A549 (cell line): Measurements from ENCODE around the gene BCKDHA. TPM values are rescaled to one million over a fixed set of nuclear protein-coding genes. Genes with fewer than 3 reads are reported as not detected.

Experiments used
- ATAC-seq, 2 experiments: fragments of 200-7000 bp in 1 of 2; fragments of >200 bp in 1 of 2; cut with Nextera tagmentation in 1 of 2; cut with Tn5 transposase in 1 of 2; 3 replicates each; pipeline versions ENCODE4 v1.8.0 to v1.9.1; 2018 to 2020; ENCODE audit warnings: mild to moderate bottlenecking in 1 of 2, moderate library complexity in 1 of 2
- CTCF ChIA-PET: fragments of 300-600 bp; sonication (Branson Sonifier 250); formaldehyde crosslinking; extraction: SDS; loops from one replicate; lab custom pipeline; 2021; ENCODE audit warnings: antibody characterized with exemption, inconsistent platforms; lab: Yijun Ruan, JAX
- POLR2A ChIA-PET: fragments of 350-600 bp; formaldehyde crosslinking; extraction: SDS; loops from one replicate; lab custom pipeline; 2021; ENCODE audit warnings: antibody characterized with exemption, inconsistent platforms; lab: Yijun Ruan, JAX
- DNase-seq, 2 experiments: peaks; one replicate each; pipeline versions ENCODE4 v3.0.0 to v3.0.0-alpha.2; 2011 to 2016; ENCODE audit warnings: low read depth in 1 of 2, low spot score in 1 of 2
- FAIRE-seq: peaks from 2 replicates; lab custom pipeline; 2011; peaks lifted over from hg19 to GRCh38; lab: Jason Lieb, UNC
- H3K27ac ChIP-seq, 2 experiments: fragments of >200 bp; sonication (Bioruptor Twin); formaldehyde crosslinking; 3 replicates each; pipeline ENCODE4 v1.5.1; 2016 to 2017
- H3K4me1 ChIP-seq: fragments of >200 bp; sonication (Bioruptor Twin); formaldehyde crosslinking; 3 replicates; pipeline ENCODE4 v1.6.1; 2016
- H3K4me2 ChIP-seq: fragments of >200 bp; sonication (Bioruptor Twin); formaldehyde crosslinking; 3 replicates; pipeline ENCODE4 v1.6.1; 2016
- H3K4me3 ChIP-seq: fragments of >200 bp; sonication (Bioruptor Twin); formaldehyde crosslinking; 3 replicates; pipeline ENCODE4 v1.5.1; 2016
- H3K9me3 ChIP-seq: fragments of >200 bp; sonication (Bioruptor Twin); formaldehyde crosslinking; 3 replicates; pipeline ENCODE4 v1.6.1; 2016
- BHLHE40 ChIP-seq: IDR thresholded peaks from 2 replicates; pipeline ENCODE4 v1.6.1; 2012; ENCODE audit warnings: low read depth, low read length, inconsistent platforms
- CHD4 ChIP-seq: fragments of 200-600 bp; sonication (generic); IDR thresholded peaks from 2 replicates; pipeline ENCODE4 v1.6.1; 2016; ENCODE audit warnings: antibody characterized with exemption, mild to moderate bottlenecking, borderline replicate concordance
- EHMT2 ChIP-seq: fragments of 200-600 bp; sonication (generic); IDR thresholded peaks from 2 replicates; pipeline ENCODE4 v1.6.1; 2016; ENCODE audit warnings: antibody characterized with exemption, low read depth, mild to moderate bottlenecking, moderate library complexity
- EP300 ChIP-seq, 2 experiments: fragments of >200 bp; sonication (Bioruptor Twin); formaldehyde crosslinking; IDR thresholded peaks; 2 replicates in 1 of 2; 3 replicates in 1 of 2; pipeline ENCODE4 v1.6.1; 2016 to 2017
- FOSB ChIP-seq: fragments of 250-450 bp; sonication (Bioruptor Pico); IDR thresholded peaks from 2 replicates; pipeline ENCODE4 v1.5.0; 2020; ENCODE audit warnings: mild to moderate bottlenecking, moderate library complexity
- GATA3 ChIP-seq: IDR thresholded peaks from 2 replicates; pipeline ENCODE4 v1.6.1; 2012; ENCODE audit warnings: borderline replicate concordance
- HES2 ChIP-seq: fragments of >200 bp; sonication (Bioruptor Twin); formaldehyde crosslinking; IDR thresholded peaks from 2 replicates; pipeline ENCODE4 v1.6.1; 2016
- HEYL ChIP-seq: fragments of 250-450 bp; sonication (Bioruptor Pico); IDR thresholded peaks from 2 replicates; pipeline ENCODE4 v1.8.0; 2021; ENCODE audit warnings: mild to moderate bottlenecking, moderate library complexity
- HOXA7 ChIP-seq: fragments of 250-450 bp; sonication (Bioruptor Pico); IDR thresholded peaks from 2 replicates; pipeline ENCODE4 v1.5.0; 2020; ENCODE audit warnings: mild to moderate bottlenecking, moderate library complexity
- HOXB13 ChIP-seq: fragments of 250-450 bp; sonication (Bioruptor Pico); IDR thresholded peaks from 2 replicates; pipeline ENCODE4 v1.5.0; 2020; ENCODE audit warnings: low read depth, mild to moderate bottlenecking, moderate library complexity
- HOXB5 ChIP-seq: fragments of 250-450 bp; sonication (Bioruptor Pico); IDR thresholded peaks from 2 replicates; pipeline ENCODE4 v1.5.0; 2020; ENCODE audit warnings: mild to moderate bottlenecking, moderate library complexity
- KDM5A ChIP-seq: fragments of 200-600 bp; sonication (generic); IDR thresholded peaks from 2 replicates; pipeline ENCODE4 v1.6.1; 2016; ENCODE audit warnings: antibody characterized with exemption, mild to moderate bottlenecking
- MAX ChIP-seq: IDR thresholded peaks from 2 replicates; pipeline ENCODE4 v1.6.1; 2012
- MYC ChIP-seq: IDR thresholded peaks from 2 replicates; pipeline ENCODE4 v1.6.1; 2012; ENCODE audit warnings: mild to moderate bottlenecking, inconsistent platforms, low read length, improper control_type of control experiment, borderline replicate concordance
- NPAS2 ChIP-seq: fragments of 250-450 bp; sonication (Bioruptor Pico); IDR thresholded peaks from 2 replicates; pipeline ENCODE4 v1.8.0; 2022; ENCODE audit warnings: mild to moderate bottlenecking, moderate library complexity, borderline replicate concordance
- PBX3 ChIP-seq: IDR thresholded peaks from 2 replicates; pipeline ENCODE4 v1.6.1; 2012
- POLR2A ChIP-seq: IDR thresholded peaks from 2 replicates; pipeline ENCODE4 v1.6.1; 2012; ENCODE audit warnings: mild to moderate bottlenecking, low read length
- RARB ChIP-seq: fragments of 250-450 bp; sonication (Bioruptor Pico); IDR thresholded peaks from 2 replicates; pipeline ENCODE4 v1.8.0; 2021; ENCODE audit warnings: mild to moderate bottlenecking, moderate library complexity
- RFX5 ChIP-seq: fragments of 450-650 bp; IDR thresholded peaks from 2 replicates; pipeline ENCODE4 v1.7.1; 2014; ENCODE audit warnings: antibody characterized with exemption, mild to moderate bottlenecking, moderate library complexity
- SREBF2 ChIP-seq: fragments of 450-650 bp; IDR thresholded peaks from 2 replicates; pipeline ENCODE4 v1.6.1; 2014; ENCODE audit warnings: mild to moderate bottlenecking, moderate library complexity
- TP53 ChIP-seq: fragments of 250-450 bp; sonication (Bioruptor Pico); IDR thresholded peaks from 2 replicates; pipeline ENCODE4 v1.5.0; 2021; ENCODE audit warnings: mild to moderate bottlenecking, moderate library complexity
- USF2 ChIP-seq: fragments of 450-650 bp; IDR thresholded peaks from 2 replicates; pipeline ENCODE4 v1.6.1; 2014; ENCODE audit warnings: antibody characterized with exemption
- ZC3H11A ChIP-seq: fragments of 450-650 bp; IDR thresholded peaks from 2 replicates; pipeline ENCODE4 v1.6.1; 2014; ENCODE audit warnings: antibody characterized with exemption, mild to moderate bottlenecking
- ZSCAN20 ChIP-seq: fragments of 250-450 bp; sonication (Bioruptor Pico); IDR thresholded peaks from 2 replicates; pipeline ENCODE4 v1.8.0; 2022; ENCODE audit warnings: mild to moderate bottlenecking, moderate library complexity
- WGBS: methylation state at CpG from one replicate; pipeline ENCODE4 v1.1.6; 2017; ENCODE audit errors: missing lambda C conversion rate; 5-methylcytosine and 5-hydroxymethylcytosine counted together
- polyA plus RNA-seq, 4 experiments: library from polyadenylated mRNA; depleted of rRNA in 3 of 4; stranded (reverse); fragments of >200 nt; fragmentation: RNase III in 1 of 4; extraction: RNeasy Plus Mini Kit Qiagen cat#74134 plus additional on column Dnase treatment in 1 of 4; gene quantifications; 2 replicates in 3 of 4; 3 replicates in 1 of 4; pipeline ENCODE4 v1.2.3, GENCODE V29; 2011 to 2017
- TF ChIP-seq, protein P1 (sequence below): fragments of >200 bp; sonication (Bioruptor Twin); formaldehyde crosslinking; IDR thresholded peaks from 3 replicates; pipeline ENCODE4 v1.5.1; 2016
- TF ChIP-seq, protein P2 (sequence below): IDR thresholded peaks from 2 replicates; pipeline ENCODE4 v1.6.1; 2012; ENCODE audit warnings: low read depth, borderline replicate concordance

The BCKDHA gene
- polyA plus RNA-seq, 2 of the 4 experiments (the other 2 are of a cell fraction): 42.9 to 44.4 TPM

- FAIRE-seq (no peak), ATAC-seq (no peak), DNase-seq (no peak)
- ChIA-PET CTCF (interaction anchor here (0.6 to 9.4 kb wide), 21 partner anchors 14 to 576 kb away, joined by 3 to 197 read pairs (median 14); partner anchors contain the start of genes B9D2, CCDC97, HNRNPUL1 and MIA), POLR2A (interaction anchor here (0.5 to 5.6 kb wide), 6 partner anchors 13 to 190 kb away, joined by 3 to 96 read pairs (median 4); partner anchors contain the start of genes B9D2, DMAC2 and HNRNPUL1)
- peak overlapping the region; percentile 90 to 92 for H3K27ac ChIP-seq
- H3K4me2 ChIP-seq: peak overlapping the region; percentile 90
- 74% methylated on average over 22 of the region's 22 CpGs for WGBS
- peaks cover 15% of the 10 kb centered on the region for H3K4me1 ChIP-seq
- H3K9me3 ChIP-seq: no peaks in the 10 kb centered on the region
- TF ChIP-seq SREBF2 (no peak), GATA3 (no peak), HOXA7 (CRISPR knock-in tag) (no peak), MAX (no peak), EP300 (IDR thresholded peaks at IDR 0.05) (no peak), CHD4 (no peak), ZC3H11A (no peak), NPAS2 (CRISPR knock-in tag) (peak; percentile 32; the same call in 1 of the 2 replicates), RFX5 (no peak), EHMT2 (no peak), FOSB (CRISPR knock-in tag) (no peak), HES2 (no peak), HOXB5 (no peak), HOXB13 (CRISPR knock-in tag) (0 out of 2 replicates have a peak, but pooled peaks have one; percentile 0), ZSCAN20 (CRISPR knock-in tag) (no peak), HEYL (no peak), RARB (CRISPR knock-in tag) (no peak)
- TF ChIP-seq, protein P1, sequence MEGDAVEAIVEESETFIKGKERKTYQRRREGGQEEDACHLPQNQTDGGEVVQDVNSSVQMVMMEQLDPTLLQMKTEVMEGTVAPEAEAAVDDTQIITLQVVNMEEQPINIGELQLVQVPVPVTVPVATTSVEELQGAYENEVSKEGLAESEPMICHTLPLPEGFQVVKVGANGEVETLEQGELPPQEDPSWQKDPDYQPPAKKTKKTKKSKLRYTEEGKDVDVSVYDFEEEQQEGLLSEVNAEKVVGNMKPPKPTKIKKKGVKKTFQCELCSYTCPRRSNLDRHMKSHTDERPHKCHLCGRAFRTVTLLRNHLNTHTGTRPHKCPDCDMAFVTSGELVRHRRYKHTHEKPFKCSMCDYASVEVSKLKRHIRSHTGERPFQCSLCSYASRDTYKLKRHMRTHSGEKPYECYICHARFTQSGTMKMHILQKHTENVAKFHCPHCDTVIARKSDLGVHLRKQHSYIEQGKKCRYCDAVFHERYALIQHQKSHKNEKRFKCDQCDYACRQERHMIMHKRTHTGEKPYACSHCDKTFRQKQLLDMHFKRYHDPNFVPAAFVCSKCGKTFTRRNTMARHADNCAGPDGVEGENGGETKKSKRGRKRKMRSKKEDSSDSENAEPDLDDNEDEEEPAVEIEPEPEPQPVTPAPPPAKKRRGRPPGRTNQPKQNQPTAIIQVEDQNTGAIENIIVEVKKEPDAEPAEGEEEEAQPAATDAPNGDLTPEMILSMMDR: no peak
- peak overlapping the region; percentile 72 for H3K4me3 ChIP-seq
Observed at GRCh38 chr19:41350735-41351338, 46.8 kb upstream of the BCKDHA start.

DNA sequence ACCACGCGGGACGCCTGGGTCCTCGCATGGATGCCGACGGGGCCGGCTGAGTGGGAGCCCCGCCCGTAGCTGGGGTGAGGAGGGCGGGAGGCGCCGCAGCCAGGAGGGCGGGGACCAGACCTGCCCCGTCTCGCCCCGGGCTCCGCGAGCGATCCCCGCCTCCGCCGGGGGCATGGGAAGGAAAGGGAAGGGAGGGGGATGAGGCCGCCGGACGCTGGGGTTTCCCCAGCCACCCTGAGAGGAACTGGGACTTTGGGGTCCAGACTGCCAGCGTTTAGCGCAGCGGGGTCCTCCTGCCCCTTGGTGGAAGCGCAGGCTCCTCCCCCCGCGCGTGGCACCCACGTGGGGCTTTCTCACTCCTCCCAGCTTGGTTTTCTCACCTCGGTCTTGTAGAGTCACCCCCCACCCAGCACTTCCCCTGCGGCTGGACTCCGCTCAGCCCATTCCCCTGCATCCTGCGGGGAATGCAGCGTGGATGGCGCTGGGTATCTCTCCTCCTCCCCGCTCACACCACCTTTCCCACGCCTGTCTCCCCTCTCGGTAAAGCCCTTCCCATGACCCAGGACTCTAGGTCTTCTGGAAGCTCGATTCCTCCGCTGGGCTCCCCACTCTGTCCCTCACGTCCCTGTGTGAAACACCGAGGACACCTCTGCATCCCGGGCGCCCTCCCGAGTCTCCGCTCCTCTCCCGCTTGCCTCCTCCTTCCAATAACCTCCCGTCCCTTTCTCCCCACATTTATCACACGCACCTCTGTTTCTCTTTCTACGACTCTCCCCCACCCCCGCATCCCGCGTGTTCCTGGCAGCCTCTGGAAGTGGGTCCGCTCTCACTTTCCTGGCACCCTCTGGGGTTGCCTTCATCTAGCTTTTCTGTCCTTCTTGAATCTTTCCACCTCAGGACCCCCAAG is 46.0 kb upstream of the BCKDHA start:
- CTCF ChIA-PET: interaction anchor here (0.7 to 9.4 kb wide), 39 partner anchors 14 to 691 kb away, joined by 3 to 197 read pairs (median 6); partner anchors contain the start of genes B9D2, CCDC97, CYP2S1 and DMAC2
- Histone ChIP-seq H3K9me3 (no peaks in the 10 kb centered on the region), H3K4me2 (peak overlapping the region; percentile 90), H3K4me1 (peaks cover 15% of the 10 kb centered on the region), H3K27ac (peak overlapping the region; percentile 90 to 92), H3K4me3 (peak overlapping the region; percentile 72)
- ATAC-seq (peak; percentile 8 to 50; a peak in 3 of 6 replicates), DNase-seq (peak in 1 of 2 experiments; percentile 89), FAIRE-seq (no peak)
- POLR2A ChIA-PET: interaction anchor here (0.5 to 5.6 kb wide), 9 partner anchors 13 to 191 kb away, joined by 3 to 96 read pairs (median 6); partner anchors contain the start of genes B9D2, CCDC97, DMAC2 and HNRNPUL1
- TF ChIP-seq, protein P2, sequence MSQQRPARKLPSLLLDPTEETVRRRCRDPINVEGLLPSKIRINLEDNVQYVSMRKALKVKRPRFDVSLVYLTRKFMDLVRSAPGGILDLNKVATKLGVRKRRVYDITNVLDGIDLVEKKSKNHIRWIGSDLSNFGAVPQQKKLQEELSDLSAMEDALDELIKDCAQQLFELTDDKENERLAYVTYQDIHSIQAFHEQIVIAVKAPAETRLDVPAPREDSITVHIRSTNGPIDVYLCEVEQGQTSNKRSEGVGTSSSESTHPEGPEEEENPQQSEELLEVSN: peak; percentile 24; the same call in 1 of the 2 replicates
- peak; percentile 69 for TF ChIP-seq USF2
- TF ChIP-seq MYC: peak; percentile 73; the same call in 1 of the 2 replicates
- peak; percentile 70 for TF ChIP-seq MAX
- TF ChIP-seq BHLHE40: no peak
- TF ChIP-seq TP53 (CRISPR knock-in tag): no peak
- TF ChIP-seq KDM5A: no peak
- TF ChIP-seq PBX3: peak; percentile 29; the same call in 1 of the 2 replicates
- TF ChIP-seq POLR2A: 0 out of 2 replicates have a peak, but pooled peaks have one; percentile 8
- 2% methylated on average over 58 of the region's 58 CpGs for WGBS
